Stimulated activated CD4-positive, alpha-beta T cell treated with anti-CD3 and anti-CD28 coated beads, Interleukin-12 subunit alpha, Interleukin-12 subunit beta, amount 100 ng/mL, for 24 hours (primary cell): ENCODE measurements around the gene HOXD3.

Source experiments
- DNase-seq, 2 experiments: peaks; one replicate each; pipeline ENCODE4 v3.0.0-alpha.2; 2020; ENCODE audit warnings: low read depth in 2 of 2

HOXD3 gene

GRCh38 chr2:176121190-176122051, 35.7 kb upstream of the HOXD3 start:
- DNase-seq: no peak

GRCh38 chr2:176122052-176122682, 34.9 kb upstream of the HOXD3 start:
- DNase-seq: no peak

- DNase-seq: no peak
Observed at GRCh38 chr2:176122683-176123410, 34.3 kb upstream of the HOXD3 start, which contains the start of gene HOXD9. TSS of gene HOXD9 (plus strand) at chr2:176122719. CDS start at chr2:176122769, 50 bp downstream.

- DNase-seq: no peak
Observed at GRCh38 chr2:176123411-176124109, 33.5 kb upstream of the HOXD3 start.

- no peak for DNase-seq
Observed at GRCh38 chr2:176124110-176124946, 32.8 kb upstream of the HOXD3 start.

GRCh38 chr2:176124947-176125771, 31.9 kb upstream of the HOXD3 start:
- no peak for DNase-seq

- DNase-seq: no peak
Observed at GRCh38 chr2:176125772-176126054, 31.4 kb upstream of the HOXD3 start.

GRCh38 chr2:176126929-176127773, 30.0 kb upstream of the HOXD3 start:
- DNase-seq: peak; percentile 38 to 60

GRCh38 chr2:176127774-176128072, 29.4 kb upstream of the HOXD3 start:
- no peak for DNase-seq

- no peak for DNase-seq
Observed at GRCh38 chr2:176128172-176128981, 28.7 kb upstream of the HOXD3 start.

- no peak for DNase-seq
Observed at GRCh38 chr2:176128982-176129796, 27.9 kb upstream of the HOXD3 start, which contains the start of gene HOXD8. TSS of gene HOXD8 (plus strand) at chr2:176129705. CDS start at chr2:176130367, 662 bp downstream.

GRCh38 chr2:176129813-176130146, 27.3 kb upstream of the HOXD3 start:
- DNase-seq: no peak

- no peak for DNase-seq
Observed at GRCh38 chr2:176130147-176130956, 26.8 kb upstream of the HOXD3 start.

- no peak for DNase-seq
Observed at GRCh38 chr2:176130957-176131847, 25.9 kb upstream of the HOXD3 start.

- no peak for DNase-seq
Observed at GRCh38 chr2:176131848-176132158, 25.3 kb upstream of the HOXD3 start.
